IMR-90 (cell line): ENCODE results near the gene GPRIN3. TPM values are rescaled to one million over a fixed set of nuclear protein-coding genes. Genes with fewer than 3 reads are reported as not detected.

Experiments
- ATAC-seq: fragments of 200-7000 bp; cut with Tn5 transposase; 2 replicates; pipeline ENCODE4 v1.9.1; 2020; ENCODE audit warnings: low read depth, mild to moderate bottlenecking, moderate library complexity
- BruUV-seq: library from RNA; stranded (reverse); fragments of 400-500 nt; replicated peaks from 2 replicates; lab custom pipeline; 2021; lab: Mats Ljungman, UMichigan
- CTCF ChIA-PET: fragments of 300-600 bp; formaldehyde crosslinking; extraction: SDS; loops from one replicate; lab custom pipeline; 2021; ENCODE audit warnings: antibody characterized with exemption; lab: Yijun Ruan, JAX
- POLR2A ChIA-PET: fragments of 300-600 bp; sonication (Branson Sonifier 250); formaldehyde crosslinking; loops from one replicate; lab custom pipeline; 2022; ENCODE audit warnings: antibody characterized with exemption; ENCODE audit not compliant: unreplicated experiment; lab: Charles Lee
- DNase-seq: peaks from one replicate; pipeline ENCODE4 v3.0.0; 2013
- H2AFZ ChIP-seq: replicated peaks from 2 replicates; pipeline ENCODE3; 2013; ENCODE audit warnings: low read length, mild to moderate bottlenecking; ENCODE audit not compliant: poor library complexity
- H2AK5ac ChIP-seq: 2 replicates; pipeline ENCODE4 v1.6.1; 2013; ENCODE audit warnings: low read depth, low read length, inconsistent platforms
- H2AK9ac ChIP-seq: replicated peaks from 2 replicates; pipeline ENCODE3; 2013; ENCODE audit warnings: mild to moderate bottlenecking, low read depth, low read length, moderate library complexity; ENCODE audit not compliant: poor library complexity
- H2BK120ac ChIP-seq: 2 replicates; pipeline ENCODE4 v1.6.1; 2013; ENCODE audit warnings: low read depth, low read length, inconsistent platforms
- H2BK15ac ChIP-seq: 3 replicates; pipeline ENCODE4 v1.6.1; 2013; ENCODE audit warnings: low read depth, low read length, inconsistent platforms
- H2BK20ac ChIP-seq: 2 replicates; pipeline ENCODE4 v1.6.1; 2013; ENCODE audit warnings: low read depth, mild to moderate bottlenecking, inconsistent platforms, low read length, moderate library complexity
- H2BK5ac ChIP-seq: 2 replicates; pipeline ENCODE4 v1.6.1; 2013; ENCODE audit warnings: mild to moderate bottlenecking, low read depth, low read length, inconsistent platforms; ENCODE audit not compliant: poor library complexity, severe bottlenecking
- H3K14ac ChIP-seq: replicated peaks from 2 replicates; pipeline ENCODE4 v1.6.1; 2013; ENCODE audit warnings: low read depth, low read length, inconsistent platforms
- H3K18ac ChIP-seq: 2 replicates; pipeline ENCODE4 v1.6.1; 2013; ENCODE audit warnings: low read depth, low read length, control low read depth
- H3K23ac ChIP-seq: 2 replicates; pipeline ENCODE4 v1.6.1; 2013; ENCODE audit warnings: low read depth, low read length, inconsistent platforms
- H3K27ac ChIP-seq: 2 replicates; pipeline ENCODE4 v1.5.1; 2013; ENCODE audit warnings: mild to moderate bottlenecking, control low read depth, low read length; ENCODE audit not compliant: insufficient read depth
- H3K27me3 ChIP-seq: 2 replicates; pipeline ENCODE4 v1.6.1; 2013; ENCODE audit warnings: low read length; ENCODE audit not compliant: control insufficient read depth, insufficient read depth
- H3K36me3 ChIP-seq: 2 replicates; pipeline ENCODE4 v1.6.1; 2013; ENCODE audit warnings: low read length, mixed read lengths; ENCODE audit not compliant: control insufficient read depth, insufficient read depth
- H3K4ac ChIP-seq: 2 replicates; pipeline ENCODE4 v1.6.1; 2013; ENCODE audit warnings: low read depth, low read length, inconsistent platforms
- H3K4me1 ChIP-seq: 2 replicates; pipeline ENCODE4 v1.6.1; 2013; ENCODE audit warnings: low read length, mixed read lengths; ENCODE audit not compliant: control insufficient read depth, insufficient read depth
- H3K4me2 ChIP-seq: 2 replicates; pipeline ENCODE4 v1.6.1; 2013; ENCODE audit warnings: low read depth, mild to moderate bottlenecking, control low read depth, low read length, moderate library complexity
- H3K4me3 ChIP-seq: 2 replicates; pipeline ENCODE4 v1.5.1; 2013; ENCODE audit warnings: low read depth, mild to moderate bottlenecking, control low read depth, low read length, moderate library complexity; ENCODE audit not compliant: insufficient read depth
- H3K56ac ChIP-seq: 2 replicates; pipeline ENCODE4 v1.6.1; 2013; ENCODE audit warnings: low read length, inconsistent platforms; ENCODE audit not compliant: insufficient read depth; ENCODE audit errors: extremely low read depth
- H3K79me1 ChIP-seq, 2 experiments: 2 replicates each; pipeline ENCODE4 v1.6.1; 2013; ENCODE audit warnings: low read length in 2 of 2, inconsistent platforms in 1 of 2, low read depth in 1 of 2
- H3K9ac ChIP-seq: 2 replicates; pipeline ENCODE4 v1.6.1; 2013; ENCODE audit warnings: low read depth, low read length, control low read depth
- H3K9me1 ChIP-seq: 2 replicates; pipeline ENCODE4 v1.6.1; 2013; ENCODE audit warnings: low read length, inconsistent platforms; ENCODE audit not compliant: insufficient read depth
- H3K9me3 ChIP-seq: 2 replicates; pipeline ENCODE4 v1.6.1; 2013; ENCODE audit warnings: low read length; ENCODE audit not compliant: control insufficient read depth, insufficient read depth
- H4K20me1 ChIP-seq: 2 replicates; pipeline ENCODE4 v1.6.1; 2013; ENCODE audit warnings: low read length, inconsistent platforms; ENCODE audit not compliant: insufficient read depth
- H4K5ac ChIP-seq: 2 replicates; pipeline ENCODE4 v1.6.1; 2013; ENCODE audit warnings: mild to moderate bottlenecking, low read depth, low read length, control low read depth
- H4K8ac ChIP-seq, 2 experiments: 2 replicates each; pipeline ENCODE4 v1.6.1; 2013; ENCODE audit warnings: low read depth in 2 of 2, low read length in 2 of 2, control low read depth in 1 of 2, inconsistent platforms in 1 of 2
- H4K91ac ChIP-seq: 2 replicates; pipeline ENCODE4 v1.6.1; 2013; ENCODE audit warnings: low read depth, low read length, inconsistent platforms; ENCODE audit not compliant: insufficient read depth
- BHLHE40 ChIP-seq: fragments of 150-350 bp; IDR thresholded peaks from 2 replicates; pipeline ENCODE4 v1.6.1; 2016; ENCODE audit warnings: mild to moderate bottlenecking, low read depth, low read length
- FOS ChIP-seq: fragments of 150-350 bp; IDR thresholded peaks from 2 replicates; pipeline ENCODE4 v1.6.1; 2016; ENCODE audit warnings: low read depth, low read length
- MAZ ChIP-seq: IDR thresholded peaks from 2 replicates; pipeline ENCODE4 v1.6.1; 2012; ENCODE audit warnings: low read depth, mild to moderate bottlenecking, low read length, improper control_type of control experiment, moderate library complexity, borderline replicate concordance
- MXI1 ChIP-seq: IDR thresholded peaks from 2 replicates; pipeline ENCODE4 v1.6.1; 2012; ENCODE audit warnings: low read depth, mild to moderate bottlenecking, low read length, moderate library complexity, borderline replicate concordance
- RAD21 ChIP-seq: IDR thresholded peaks from 2 replicates; pipeline ENCODE4 v1.6.1; 2012; ENCODE audit warnings: low read length, improper control_type of control experiment
- WGBS, 2 experiments: methylation state at CpG; one replicate each; pipeline versions ENCODE4 v1.1.5 to v1.1.7; 2013; ENCODE audit warnings: missing lambda C conversion rate in 2 of 2; ENCODE audit not compliant: insufficient read length in 1 of 2; ENCODE audit errors: extremely low coverage in 2 of 2; 5-methylcytosine and 5-hydroxymethylcytosine counted together
- dilution Hi-C: fragments of 300-500 bp; cut with HindIII; formaldehyde crosslinking; loops from one replicate; pipeline ENCODE4 v1.14.3; 2018; ENCODE audit warnings: low sequenced_read_pairs; ENCODE audit not compliant: unreplicated experiment
- in situ Hi-C: fragments of 300-500 bp; cut with MboI; formaldehyde crosslinking; loops from 3 replicates; pipeline ENCODE4 v1.14.3; 2019; ENCODE audit warnings: low sequenced_read_pairs, inconsistent platforms, mixed read lengths
- intact Hi-C: fragments of 100-400 bp; cut with micrococcal nuclease; formaldehyde crosslinking; loops from 2 replicates; pipeline ENCODE4 v1.10.0; 2022
- polyA plus RNA-seq, 3 experiments: library from polyadenylated mRNA; depleted of rRNA; stranded (reverse); fragments of >200 nt; gene quantifications; 2 replicates each; pipeline ENCODE4 v1.2.3, GENCODE V29; 2012; ENCODE audit warnings: low replicate concordance in 1 of 3
- total RNA-seq: library from RNA; depleted of rRNA; stranded (reverse); fragments of >200 nt; gene quantifications from 2 replicates; pipeline ENCODE4 v1.2.3, GENCODE V29; 2012

The GPRIN3 gene
- total and polyA plus RNA-seq, 2 of the 4 experiments (the other 2 are of a cell fraction): under 0.01 TPM; not detected in 1

GRCh38 chr4:89357340-89357739 is 49.7 kb upstream of the GPRIN3 start:
- in situ Hi-C loops (no loop called here), intact Hi-C loops (no loop called here), dilution Hi-C loops (no loop called here)
- H3K18ac ChIP-seq: no peak overlapping the region
- no peak overlapping the region for H3K9ac ChIP-seq
- H3K27ac ChIP-seq: no peak overlapping the region
- no peak for TF ChIP-seq BHLHE40
- no peak for TF ChIP-seq FOS
- no peak for TF ChIP-seq MXI1
- no peak for TF ChIP-seq RAD21
- no peak for TF ChIP-seq MAZ
- H3K9me1 ChIP-seq: no peaks in the 10 kb centered on the region
- no peak overlapping the region for H4K5ac ChIP-seq
- ChIA-PET CTCF (no interaction called here), POLR2A (no interaction called here)
- H3K23ac ChIP-seq: no peak overlapping the region
- H2AFZ ChIP-seq: no peak overlapping the region
- H3K36me3 ChIP-seq: no peaks in the 10 kb centered on the region
- H3K56ac ChIP-seq: no peak overlapping the region
- H4K8ac ChIP-seq: no peak overlapping the region
- no peak for ATAC-seq
- H3K14ac ChIP-seq: no peak overlapping the region
- H4K91ac ChIP-seq: no peak overlapping the region
- H2BK5ac ChIP-seq: no peak overlapping the region
- H3K9me3 ChIP-seq: no peaks in the 10 kb centered on the region
- no peak overlapping the region for H2AK9ac ChIP-seq
- no peak overlapping the region for H3K4me3 ChIP-seq
- no TSS peak for BruUV-seq
- no peak overlapping the region for H2BK20ac ChIP-seq
- H3K4me1 ChIP-seq: no peaks in the 10 kb centered on the region
- H2AK5ac ChIP-seq: no peak overlapping the region
- DNase-seq: no peak
- no peaks in the 10 kb centered on the region for H3K79me1 ChIP-seq
- H2BK15ac ChIP-seq: no peak overlapping the region
- no peak overlapping the region for H3K4me2 ChIP-seq
- no peak overlapping the region for H3K4ac ChIP-seq
- H4K20me1 ChIP-seq: no peaks in the 10 kb centered on the region
- H3K27me3 ChIP-seq: no peaks in the 10 kb centered on the region; the same call in 1 of the 2 replicates
- no peak overlapping the region for H2BK120ac ChIP-seq
- WGBS, 2 experiments: no CpG with 5 or more reads among the region's 3 CpGs
